Stimulated activated CD8-positive, alpha-beta memory T cell treated with anti-CD3 and anti-CD28 coated beads, Interleukin-7, amount 100 ng/mL, for 1 hour (primary cell): ENCODE measurements around the gene NOC4L.
"Not testable (repeated sequence)": the region's sequence is repeated elsewhere in the genome, so short reads cannot be mapped to it uniquely, and the experiment has no call there.

Source experiments
- DNase-seq, 2 donors: peaks; one replicate each; pipeline ENCODE4 v3.0.0-alpha.2; 2020; ENCODE audit warnings: low read depth in 2 of 2

Gene NOC4L

DNA sequence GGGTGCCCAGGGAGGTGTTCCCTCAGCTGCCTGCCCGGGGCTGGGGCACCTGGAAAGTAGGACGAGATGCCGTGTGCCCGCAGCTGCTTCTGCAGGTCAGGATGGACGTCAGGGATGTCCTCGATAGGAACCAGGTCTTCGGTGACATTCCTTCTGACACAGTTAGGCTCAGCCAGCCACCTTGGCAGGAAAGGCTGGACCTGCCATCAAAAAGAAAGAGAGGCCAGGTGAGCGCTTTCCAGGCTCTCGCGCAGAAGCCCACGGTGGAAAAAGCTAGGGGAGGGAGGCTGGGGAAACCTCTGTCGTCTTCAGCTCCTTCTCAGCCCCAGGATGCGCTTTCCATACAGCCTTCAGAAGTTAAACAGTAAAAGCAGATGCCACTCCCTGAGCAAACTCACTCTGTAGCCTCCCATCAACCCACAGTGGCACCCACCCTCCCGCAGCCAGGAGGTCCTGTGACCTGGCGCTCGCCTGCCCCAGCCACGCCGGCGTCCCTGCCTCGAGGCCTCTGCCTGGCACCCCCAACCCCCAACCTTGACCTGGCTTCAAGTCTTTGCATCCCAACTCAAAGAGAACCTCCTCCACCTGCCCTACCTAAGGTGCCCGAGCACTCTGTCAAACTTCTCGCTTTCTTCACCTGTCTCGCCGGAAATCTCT lies 1.4 kb upstream of the NOC4L start:
- no peak for DNase-seq

DNA sequence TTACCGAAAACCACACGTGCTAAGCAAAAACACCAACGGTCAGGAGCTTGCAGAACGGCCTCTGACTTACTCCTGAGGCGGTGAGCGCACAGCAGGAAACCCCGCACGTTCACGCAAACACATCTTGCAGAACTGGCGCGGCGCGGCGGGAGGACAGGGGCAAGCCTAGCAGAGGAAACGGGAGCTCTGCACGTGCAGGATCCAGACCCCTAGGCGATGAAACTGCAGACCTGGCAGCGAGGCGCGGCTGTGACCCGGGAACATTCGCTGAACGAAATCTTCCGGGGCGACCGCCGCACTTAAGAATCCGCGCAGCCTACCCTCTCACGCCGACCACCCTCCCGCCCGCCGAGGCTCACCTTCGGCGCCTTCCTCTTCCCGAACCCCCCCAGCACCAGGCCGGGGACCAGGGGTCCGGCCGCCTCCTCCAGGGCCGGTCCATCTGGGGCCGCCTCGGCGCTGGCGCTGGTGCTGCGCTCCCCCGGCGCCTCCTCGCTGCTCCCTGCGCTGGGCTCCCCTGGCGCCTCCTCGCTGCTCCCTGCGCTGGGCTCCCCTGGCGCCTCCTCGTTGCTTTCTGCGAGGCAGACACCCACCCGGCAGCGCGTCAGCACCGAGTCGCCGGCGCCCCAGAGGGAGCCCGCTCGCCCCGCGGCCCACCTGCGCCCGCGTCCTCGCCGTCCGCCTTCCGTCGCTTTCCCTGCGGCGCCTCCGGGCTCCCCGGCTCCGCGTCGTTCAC lies 753 bp upstream of the NOC4L start:
- no peak for DNase-seq

DNA sequence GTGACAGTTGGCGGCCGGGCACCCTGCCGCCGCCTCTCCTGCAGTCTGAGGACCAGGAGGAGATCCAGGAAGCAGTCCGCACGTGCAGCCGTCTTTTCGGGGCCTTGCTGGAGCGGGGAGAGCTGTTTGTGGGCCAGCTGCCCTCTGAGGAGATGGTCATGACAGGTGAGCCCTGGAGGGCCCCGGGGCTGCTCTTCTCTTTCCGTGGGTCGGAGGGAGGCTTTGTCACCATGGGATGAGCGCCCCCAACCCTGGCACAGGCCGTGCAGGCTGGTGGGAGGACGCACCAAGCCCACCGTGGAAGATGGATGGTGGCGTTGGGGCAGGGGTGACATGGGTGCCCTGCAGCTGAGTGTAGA lies 532 bp downstream of the NOC4L start:
- DNase-seq, result no peak

DNA sequence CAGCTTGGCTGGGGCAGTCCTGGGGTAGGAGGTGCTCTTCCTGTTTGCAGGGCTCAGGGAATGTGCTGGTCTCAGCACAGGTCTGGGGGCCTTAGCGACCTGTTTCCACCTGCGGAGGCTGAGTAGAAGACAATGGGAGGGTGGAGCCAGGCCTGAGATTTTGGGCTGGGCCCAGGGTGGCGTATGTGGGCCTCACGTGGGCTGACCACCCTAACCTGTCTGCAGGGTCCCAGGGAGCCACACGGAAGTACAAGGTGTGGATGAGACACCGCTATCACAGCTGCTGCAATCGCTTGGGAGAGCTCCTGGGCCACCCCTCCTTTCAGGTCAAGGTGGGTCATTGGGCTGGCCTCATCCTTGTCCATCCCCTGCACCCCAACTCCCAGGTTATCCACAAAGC lies 1.1 kb downstream of the NOC4L start:
- no peak for DNase-seq

DNA sequence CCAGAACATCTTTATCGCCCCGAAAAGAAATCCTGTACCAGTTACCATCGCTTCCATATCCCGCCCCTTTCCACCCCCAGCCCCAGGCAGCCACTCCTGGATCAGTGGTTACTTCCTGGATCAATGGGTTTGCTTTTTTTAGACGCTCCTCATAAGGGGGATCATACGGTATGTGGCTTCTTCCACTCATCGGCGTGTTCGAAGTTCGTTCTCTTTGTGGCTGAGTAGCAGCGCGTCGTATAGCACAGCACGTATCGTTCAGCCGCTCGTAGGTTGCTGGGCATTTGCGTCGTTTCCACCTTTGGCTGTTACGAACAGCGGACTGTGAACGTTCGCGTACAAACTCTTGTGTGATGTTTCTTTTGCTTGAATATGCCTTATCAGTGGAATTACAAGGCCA lies 1.8 kb downstream of the NOC4L start:
- no peak for DNase-seq

DNA sequence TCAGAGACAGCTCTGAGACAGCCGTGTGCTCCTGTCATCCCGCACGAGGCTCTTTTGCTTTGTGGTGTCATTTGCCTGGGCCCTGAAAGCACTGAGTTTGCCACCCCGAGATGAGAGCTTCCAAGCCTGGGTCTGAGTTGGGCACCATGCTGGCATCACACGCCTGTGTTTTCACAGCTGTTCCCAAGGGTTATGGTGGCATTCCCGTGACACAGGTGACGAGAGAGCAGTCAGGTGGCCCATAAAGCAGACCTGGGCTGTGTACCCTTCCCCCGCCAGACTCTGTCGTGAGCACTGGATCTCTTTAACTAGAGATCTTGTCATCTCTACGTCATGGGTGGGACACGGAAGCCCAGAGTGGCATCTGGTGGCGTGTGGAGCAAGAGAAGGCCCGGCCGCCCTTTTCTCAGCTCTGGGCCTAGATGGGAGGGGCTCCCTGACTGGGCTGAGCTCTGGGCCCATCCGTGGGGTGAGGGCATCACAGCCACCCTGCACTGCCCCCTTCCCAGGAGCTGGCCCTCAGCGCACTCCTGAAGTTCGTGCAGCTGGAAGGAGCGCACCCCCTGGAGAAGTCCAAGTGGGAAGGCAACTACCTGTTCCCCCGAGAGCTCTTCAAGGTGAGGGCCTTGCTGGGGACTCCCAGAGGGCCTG lies 2.6 kb downstream of the NOC4L start:
- no peak for DNase-seq

DNA sequence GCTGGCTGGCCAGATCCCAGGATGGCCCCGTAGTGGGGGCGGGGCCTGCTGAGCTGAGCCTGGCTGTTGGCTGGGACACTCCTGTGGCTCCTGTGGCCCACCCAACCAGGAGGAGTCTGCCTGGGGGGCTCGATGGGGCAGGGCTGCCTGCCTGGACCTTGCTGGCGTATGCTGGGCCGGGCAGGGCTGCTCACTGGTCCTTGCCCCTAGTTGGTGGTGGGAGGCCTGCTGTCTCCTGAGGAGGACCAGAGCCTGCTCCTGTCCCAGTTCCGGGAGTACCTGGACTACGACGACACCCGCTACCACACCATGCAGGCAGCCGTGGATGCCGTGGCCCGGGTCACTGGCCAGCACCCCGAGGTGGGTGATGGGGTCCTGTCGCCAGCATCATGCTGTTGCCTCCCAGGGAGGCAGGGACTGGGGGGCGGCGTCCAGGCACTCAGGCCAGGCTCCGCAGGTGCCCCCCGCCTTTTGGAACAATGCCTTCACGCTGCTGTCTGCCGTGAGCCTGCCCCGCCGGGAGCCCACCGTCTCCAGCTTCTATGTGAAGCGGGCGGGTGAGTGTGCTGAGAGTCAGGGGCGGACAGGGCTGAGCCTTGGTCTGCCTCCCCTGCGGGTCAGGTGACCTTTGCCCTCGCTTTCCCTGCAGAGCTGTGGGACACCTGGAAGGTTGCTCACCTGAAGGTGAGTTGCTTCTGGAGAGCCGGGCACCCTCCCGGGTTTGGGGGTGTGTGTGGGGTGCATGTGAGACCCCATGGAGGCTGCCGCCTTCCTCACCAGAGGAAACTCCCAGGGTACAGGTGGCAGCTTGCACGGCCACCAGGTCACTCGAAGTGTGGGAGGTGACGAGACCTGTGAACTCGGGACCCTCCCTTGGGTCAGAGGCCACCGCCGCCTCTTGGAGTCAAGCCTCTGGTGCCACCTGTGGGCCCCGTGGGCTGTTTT lies 3.4 kb downstream of the NOC4L start:
- no peak for DNase-seq

DNA sequence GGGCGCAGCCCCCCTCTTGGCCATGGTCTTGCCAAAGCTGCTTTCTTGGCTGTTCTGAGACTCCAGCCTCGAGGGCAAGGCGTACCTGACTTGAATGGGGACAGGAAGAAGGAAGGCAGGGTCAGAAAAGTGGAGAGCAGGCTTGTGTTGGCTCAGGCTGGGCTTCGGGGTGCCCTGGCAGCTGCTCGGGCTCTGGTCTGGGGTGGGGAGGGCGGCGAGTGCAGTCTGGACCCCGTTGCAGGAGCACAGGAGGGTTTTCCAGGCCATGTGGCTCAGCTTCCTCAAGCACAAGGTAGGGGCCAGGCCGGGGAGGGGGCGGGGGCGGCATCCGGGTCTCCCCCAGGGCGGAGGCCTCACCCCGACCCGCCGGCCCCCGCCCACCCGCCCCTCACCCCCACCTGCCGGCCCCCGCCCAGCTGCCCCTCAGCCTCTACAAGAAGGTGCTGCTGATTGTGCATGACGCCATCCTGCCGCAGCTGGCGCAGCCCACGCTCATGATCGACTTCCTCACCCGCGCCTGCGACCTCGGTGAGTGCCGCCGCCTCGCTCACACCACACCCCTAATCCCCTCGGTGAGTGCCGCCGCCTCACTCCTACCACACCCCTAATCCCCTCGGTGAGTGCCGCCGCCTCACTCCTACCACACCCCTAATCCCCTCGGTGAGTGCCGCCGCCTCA lies 4.2 kb downstream of the NOC4L start:
- no peak for DNase-seq

DNA sequence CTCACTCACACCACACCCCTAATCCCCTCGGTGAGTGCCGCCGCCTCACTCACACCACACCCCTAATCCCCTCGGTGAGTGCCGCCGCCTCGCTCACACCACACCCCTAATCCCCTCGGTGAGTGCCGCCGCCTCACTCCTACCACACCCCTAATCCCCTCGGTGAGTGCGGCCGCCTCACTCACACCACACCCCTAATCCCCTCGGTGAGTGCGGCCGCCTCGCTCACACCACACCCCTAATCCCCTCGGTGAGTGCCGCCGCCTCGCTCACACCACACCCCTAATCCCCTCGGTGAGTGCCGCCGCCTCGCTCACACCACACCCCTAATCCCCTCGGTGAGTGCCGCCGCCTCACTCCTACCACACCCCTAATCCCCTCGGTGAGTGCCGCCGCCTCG lies 5.3 kb downstream of the NOC4L start:
- DNase-seq, result not testable (repeated sequence)

DNA sequence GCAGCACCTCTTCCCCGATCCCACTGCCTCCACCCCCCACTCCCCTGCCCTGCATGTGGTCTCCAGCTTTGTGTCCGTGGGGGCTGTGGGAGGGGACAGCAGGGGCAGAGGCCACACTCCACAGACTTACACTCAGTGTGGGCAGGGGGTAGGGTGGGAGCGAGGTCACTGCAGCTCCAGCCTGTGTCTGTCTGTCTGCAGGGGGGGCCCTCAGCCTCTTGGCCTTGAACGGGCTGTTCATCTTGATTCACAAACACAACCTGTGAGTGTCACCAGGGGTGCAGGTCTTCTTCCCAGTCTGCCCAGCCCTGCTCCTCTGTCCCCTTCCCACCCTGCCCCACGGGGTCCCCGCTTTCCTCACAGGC lies 6.5 kb downstream of the NOC4L start:
- no peak for DNase-seq

DNA sequence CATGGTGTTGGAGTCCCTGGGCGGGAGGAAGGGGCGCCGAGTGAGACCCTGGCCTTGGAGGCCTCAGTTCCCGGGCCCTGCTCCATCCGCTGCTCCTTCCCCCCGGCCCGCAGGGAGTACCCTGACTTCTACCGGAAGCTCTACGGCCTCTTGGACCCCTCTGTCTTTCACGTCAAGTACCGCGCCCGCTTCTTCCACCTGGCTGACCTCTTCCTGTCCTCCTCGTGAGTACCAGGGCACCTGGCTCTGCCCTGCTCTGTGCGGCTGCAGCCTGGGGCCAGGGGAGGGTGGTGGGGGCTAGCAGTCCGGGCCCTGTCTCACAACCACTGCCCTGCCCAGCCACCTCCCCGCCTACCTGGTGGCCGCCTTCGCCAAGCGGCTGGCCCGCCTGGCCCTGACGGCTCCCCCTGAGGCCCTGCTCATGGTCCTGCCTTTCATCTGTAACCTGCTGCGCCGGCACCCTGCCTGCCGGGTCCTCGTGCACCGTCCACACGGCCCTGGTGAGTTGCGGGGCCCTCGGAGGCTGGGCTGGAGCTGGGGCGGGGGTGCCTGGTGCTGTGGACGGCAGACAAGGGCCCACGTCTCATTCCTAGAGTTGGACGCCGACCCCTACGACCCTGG lies 7.0 kb downstream of the NOC4L start:
- no peak for DNase-seq

DNA sequence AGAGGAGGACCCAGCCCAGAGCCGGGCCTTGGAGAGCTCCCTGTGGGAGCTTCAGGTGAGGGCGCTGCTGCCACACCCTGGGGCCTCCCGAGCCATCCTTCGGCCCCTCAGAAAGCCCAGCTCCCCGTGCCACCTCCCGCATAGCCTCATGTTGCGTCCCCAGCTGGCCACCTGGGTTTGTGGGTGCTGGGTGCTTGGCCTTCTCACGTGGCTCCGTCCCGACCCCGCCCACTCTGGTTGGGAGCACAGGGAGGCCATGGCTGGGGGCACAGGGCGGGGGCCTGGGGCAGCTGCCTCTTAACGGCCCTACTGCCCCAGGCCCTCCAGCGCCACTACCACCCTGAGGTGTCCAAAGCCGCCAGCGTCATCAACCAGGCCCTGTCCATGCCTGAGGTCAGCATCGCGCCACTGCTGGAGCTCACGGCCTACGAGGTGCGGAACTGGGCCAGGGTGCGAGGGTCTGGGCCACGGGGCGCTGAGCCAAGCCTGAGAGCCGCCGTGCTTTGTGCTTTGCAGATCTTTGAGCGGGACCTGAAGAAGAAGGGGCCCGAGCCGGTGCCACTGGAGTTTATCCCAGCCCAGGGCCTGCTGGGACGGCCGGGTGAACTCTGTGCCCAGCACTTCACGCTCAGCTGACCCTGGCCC lies 7.6 kb downstream of the NOC4L start:
- DNase-seq, result no peak

DNA sequence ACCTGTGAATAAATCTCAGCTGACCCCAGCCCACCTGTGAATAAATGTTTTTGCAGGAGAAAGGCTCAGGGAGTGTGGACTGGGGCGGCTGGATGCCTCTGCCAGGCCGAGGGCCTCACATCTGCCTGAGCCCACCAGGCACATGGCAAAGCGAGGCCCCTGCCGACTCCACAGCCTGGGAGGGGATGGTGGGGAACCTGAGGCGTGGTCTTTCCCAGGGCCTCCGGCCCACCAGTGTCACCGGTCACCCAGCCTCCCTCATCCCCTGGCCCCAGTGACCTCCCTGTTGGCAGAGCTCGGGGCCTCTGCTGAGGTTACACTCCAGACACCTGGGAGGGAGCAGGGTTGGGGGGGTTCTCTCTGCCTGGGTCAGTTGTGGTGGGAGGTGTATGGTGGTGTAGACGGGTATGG lies 8.2 kb downstream of the NOC4L start:
- DNase-seq, result no peak

DNA sequence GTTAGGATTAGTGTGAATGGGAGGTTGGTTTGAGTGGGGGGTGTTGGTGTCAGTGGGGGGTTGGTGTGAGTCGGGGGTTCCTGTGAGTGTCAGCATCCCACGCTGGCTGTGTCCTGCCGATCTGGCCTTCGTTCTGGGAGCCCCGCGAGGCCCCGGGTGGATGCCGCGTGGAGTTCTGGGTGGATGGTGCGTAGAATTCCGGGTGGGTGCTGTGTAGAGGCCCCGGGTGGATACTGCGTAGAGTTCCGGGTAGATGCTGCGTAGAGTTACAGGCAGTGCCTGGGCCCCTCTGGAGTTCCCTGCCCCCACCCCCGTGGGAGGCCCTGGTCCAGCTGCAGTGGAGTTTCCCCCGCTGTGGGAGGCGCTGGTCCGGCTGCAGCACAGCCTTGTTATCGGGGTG lies 8.7 kb downstream of the NOC4L start:
- no peak for DNase-seq

DNA sequence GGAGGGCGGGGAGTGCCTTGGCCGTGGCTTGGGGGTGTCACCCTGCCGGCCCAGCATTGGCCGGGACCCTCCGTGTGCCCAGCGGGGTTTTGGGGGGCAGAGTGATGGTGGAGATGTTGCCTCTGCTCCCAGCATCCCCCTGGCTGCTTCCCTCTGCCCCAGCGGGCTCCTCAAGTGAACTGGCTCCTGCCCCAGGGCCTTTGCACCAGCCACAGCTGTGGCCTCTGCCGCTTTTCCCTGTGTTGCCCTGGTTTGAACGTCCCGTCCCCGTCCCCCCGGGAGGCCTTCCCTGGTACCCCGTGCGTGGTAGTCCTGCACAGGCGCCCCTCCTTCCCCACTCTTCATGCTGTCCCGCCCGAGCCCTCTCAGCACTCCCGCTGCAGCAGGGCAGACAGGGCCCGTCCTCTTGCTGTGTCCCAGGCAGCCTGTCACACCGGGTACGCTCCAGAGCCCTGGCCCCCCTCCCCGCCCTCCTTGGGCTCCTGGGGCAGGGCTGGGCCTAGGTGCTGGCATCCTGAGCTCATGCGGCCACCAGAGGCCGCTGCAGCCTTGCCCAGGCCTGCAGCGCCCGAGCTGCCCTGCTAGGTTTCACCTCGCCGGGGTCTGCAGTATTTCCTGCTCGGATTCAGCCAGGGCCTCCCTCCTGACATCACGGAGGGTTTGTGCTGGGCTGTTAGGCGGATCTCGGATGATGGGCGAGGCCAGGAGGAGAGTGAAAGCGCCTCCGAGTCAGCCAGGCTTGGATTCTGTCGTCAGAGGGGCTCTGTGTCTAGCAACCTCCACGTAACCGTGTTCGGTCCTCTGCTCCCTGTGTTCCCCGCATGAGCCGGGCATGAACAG lies 9.5 kb downstream of the NOC4L start:
- peak; percentile 29 to 42 for DNase-seq

DNA sequence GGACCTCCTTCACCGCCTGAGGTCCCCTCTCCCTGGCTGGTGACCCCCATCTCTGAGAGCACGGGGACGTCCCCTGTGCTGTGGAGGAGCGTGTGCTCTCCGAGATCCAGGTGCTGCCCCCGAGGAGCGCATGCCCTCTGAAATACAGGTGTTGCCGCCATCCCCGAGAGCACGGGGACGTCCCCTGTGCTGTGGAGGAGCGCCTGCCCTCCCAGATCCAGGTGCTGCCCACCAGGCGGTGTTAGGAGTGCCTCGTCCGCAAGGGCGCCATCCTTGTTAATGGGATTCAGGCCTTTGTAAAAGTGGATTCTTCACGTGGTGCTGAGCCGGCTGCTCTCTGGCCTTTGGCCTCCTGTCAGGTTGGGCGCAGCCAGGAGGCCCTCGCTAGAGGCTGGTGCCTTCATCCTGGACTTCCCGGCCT lies 10.1 kb downstream of the NOC4L start:
- DNase-seq, result no peak

DNA sequence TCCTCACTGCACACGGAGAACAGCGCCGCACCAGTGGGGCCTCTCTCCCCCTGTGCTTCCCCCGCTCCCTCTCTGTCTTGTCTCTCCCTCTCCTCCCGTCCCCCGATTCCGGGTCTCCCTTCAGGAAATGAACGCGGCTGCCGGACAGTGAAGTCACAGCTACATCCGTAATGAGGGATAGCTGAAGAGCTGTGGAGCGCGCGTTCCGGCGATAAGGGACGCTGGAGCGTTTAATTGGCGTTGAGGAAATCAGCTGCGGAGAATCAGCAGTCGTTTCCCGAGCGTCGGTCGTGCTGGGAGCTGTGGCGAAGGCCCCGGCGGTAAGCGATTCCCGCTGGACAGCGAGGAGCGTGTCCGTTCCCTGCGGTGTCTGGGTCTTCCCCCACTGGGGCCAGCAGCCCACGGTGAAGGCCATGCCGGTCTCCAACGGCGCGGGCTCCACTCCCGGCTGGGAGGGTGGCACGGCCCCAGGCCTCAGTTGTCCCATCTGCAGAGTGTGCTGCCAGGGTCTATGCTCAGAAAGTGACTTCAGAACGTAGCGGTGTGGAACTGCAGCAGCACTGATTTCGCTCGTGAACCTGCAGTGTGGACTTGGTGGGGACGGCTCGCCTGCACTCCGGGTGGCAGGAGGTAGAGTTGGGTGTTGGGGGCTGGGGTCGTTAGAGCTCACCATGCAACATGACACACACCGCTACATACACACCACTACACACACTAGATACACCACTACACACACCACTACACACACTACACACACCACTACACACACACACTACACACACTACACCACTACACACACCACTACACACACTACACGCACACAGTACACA lies 10.9 kb downstream of the NOC4L start:
- no peak for DNase-seq

DNA sequence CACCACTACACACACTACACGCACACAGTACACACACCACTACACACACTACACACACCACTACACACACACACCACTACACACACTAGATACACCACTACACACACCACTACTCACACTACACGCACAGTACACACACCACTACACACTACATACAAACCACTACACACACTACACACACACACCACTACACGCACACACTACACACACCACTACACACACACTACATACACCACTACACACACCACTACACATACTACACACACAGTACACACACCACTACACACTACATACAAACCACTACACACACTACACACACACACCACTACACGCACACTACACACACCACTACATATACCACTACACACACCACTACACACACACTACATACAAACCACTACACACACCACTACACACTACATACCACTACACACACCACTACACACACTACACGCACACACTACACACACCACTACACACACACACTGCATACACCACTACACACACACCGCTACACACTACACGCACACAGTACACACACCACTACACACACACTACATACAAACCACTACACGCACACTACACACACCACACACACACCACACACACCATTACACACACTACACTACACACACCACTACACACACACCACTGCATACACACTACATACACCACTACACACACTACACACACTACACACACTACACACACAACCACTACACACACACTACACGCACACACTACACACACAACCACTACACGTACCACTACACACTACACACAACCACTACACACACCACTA lies 11.7 kb downstream of the NOC4L start:
- DNase-seq, result no peak
